ENCODE results near the gene SPACA7. TPM values are rescaled to one million over a fixed set of nuclear protein-coding genes. Genes with fewer than 3 reads are reported as not detected.

SPACA7 gene
- total RNA-seq, 1 donor from 2014 or later, result not detected

- H3K4me3 ChIP-seq, result no peak overlapping the region
- no peaks in the 10 kb centered on the region for H3K36me3 ChIP-seq
- ATAC-seq, result no peak
- no peak for DNase-seq
- no peaks in the 10 kb centered on the region for H3K4me1 ChIP-seq
- TF ChIP-seq CTCF (IDR thresholded peaks at IDR 0.05), result no peak
- H3K27me3 ChIP-seq (ENCODE audit: low read depth), result no peaks in the 10 kb centered on the region
- H3K27ac ChIP-seq, result no peak overlapping the region
- intact Hi-C loops (cut with DNase I), result no loop called here
- H3K9me3 ChIP-seq, result peaks cover 6% of the 10 kb centered on the region
These were observed 97.7 kb downstream of the SPACA7 start for GRCh38 chr13:112473818-112474217.

- Histone ChIP-seq H3K4me3 (no peak overlapping the region), H3K36me3 (no peaks in the 10 kb centered on the region), H3K27ac (no peak overlapping the region), H3K9me3 (peaks cover 6% of the 10 kb centered on the region), H3K4me1 (no peaks in the 10 kb centered on the region), H3K27me3 (ENCODE audit: low read depth) (no peaks in the 10 kb centered on the region)
- intact Hi-C loops (cut with DNase I), result no loop called here
- no peak for TF ChIP-seq CTCF (IDR thresholded peaks at IDR 0.05)
- ATAC-seq (no peak), DNase-seq (no peak)
These were observed 98.7 kb downstream of the SPACA7 start for GRCh38 chr13:112474869-112475268.

DNA sequence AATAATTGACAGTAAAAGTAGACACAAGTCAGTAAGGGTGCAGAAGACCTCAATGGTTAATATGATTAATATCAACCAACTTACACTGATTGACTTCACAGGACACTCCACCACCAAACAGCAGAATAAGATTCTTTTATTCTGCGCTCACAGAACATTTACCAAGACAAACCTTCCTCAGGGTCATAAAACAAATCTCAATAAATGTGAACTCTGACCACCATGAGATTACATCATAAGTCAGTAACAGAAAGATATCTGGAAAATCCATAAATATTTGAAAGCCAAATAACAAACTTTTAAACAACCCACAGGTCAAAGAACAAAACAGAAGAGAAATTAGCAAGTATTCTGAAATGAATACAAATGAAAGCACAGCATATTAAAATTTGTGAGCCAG, 99.7 kb downstream of the SPACA7 start:
- TF ChIP-seq CTCF (IDR thresholded peaks at IDR 0.05), result no peak
- no peak overlapping the region for H3K27ac ChIP-seq
- intact Hi-C loops (cut with DNase I), result no loop called here
- H3K4me1 ChIP-seq, result no peaks in the 10 kb centered on the region
- DNase-seq (no peak), ATAC-seq (no peak)
- H3K27me3 ChIP-seq (ENCODE audit: low read depth), result no peaks in the 10 kb centered on the region
- peaks cover 6% of the 10 kb centered on the region for H3K9me3 ChIP-seq
- H3K36me3 ChIP-seq, result no peaks in the 10 kb centered on the region
- no peak overlapping the region for H3K4me3 ChIP-seq

DNA sequence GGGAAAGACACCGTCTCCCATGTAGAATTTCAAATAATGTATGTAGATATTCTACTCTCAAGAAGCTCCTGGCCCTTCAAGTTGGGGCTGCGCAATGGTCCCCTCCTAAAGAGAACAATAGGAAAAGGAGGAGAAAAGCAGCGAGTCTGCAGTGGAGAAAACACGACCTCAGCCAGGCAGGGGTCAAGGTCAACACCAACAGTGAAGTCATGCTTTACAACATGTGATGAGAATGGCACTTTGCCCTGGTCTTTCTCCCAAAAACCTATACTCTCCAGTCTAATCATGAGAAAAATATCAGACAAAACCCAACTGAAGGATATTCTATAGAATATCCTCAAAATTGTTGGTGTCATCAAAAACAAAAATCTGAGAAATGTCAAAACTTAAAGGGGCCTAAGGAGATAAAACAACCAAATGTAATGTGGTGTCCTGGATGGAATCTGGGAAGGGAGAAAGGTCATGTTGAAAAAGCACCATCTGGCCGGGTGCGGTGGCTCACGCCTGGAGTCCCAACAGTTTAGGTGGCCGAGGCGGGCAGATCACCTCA, 101.0 kb downstream of the SPACA7 start:
- H3K9me3 ChIP-seq, result peaks cover 3% of the 10 kb centered on the region
- H3K4me1 ChIP-seq, result no peaks in the 10 kb centered on the region
- H3K4me3 ChIP-seq, result no peak overlapping the region
- H3K27me3 ChIP-seq (ENCODE audit: low read depth), result no peaks in the 10 kb centered on the region
- H3K27ac ChIP-seq, result no peak overlapping the region
- intact Hi-C loops (cut with DNase I), result no loop called here
- ATAC-seq (no peak), DNase-seq (no peak)
- no peaks in the 10 kb centered on the region for H3K36me3 ChIP-seq
- TF ChIP-seq CTCF (IDR thresholded peaks at IDR 0.05), result no peak

DNA sequence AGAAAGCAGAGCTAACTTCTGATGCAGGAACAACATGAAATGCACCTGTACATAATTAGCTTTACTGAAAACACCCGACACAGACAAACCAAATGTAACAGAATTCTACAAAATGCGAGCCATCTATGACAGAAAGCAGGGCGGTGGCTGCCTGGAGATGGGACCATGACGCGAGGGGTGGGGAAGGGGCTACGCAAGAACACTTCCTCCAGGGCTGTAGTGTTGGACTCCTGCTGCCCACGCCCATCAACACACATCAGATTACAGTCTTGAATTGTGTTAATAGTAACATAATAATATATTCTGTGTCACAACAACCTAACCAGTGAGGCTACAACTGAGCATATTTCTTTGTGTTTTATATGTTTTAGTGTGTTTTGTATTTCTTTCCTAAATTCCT, 103.2 kb downstream of the SPACA7 start:
- Histone ChIP-seq H3K27me3 (ENCODE audit: low read depth) (no peaks in the 10 kb centered on the region), H3K9me3 (no peaks in the 10 kb centered on the region), H3K36me3 (peaks cover 6% of the 10 kb centered on the region), H3K4me1 (no peaks in the 10 kb centered on the region), H3K4me3 (no peak overlapping the region), H3K27ac (no peak overlapping the region)
- no peak for TF ChIP-seq CTCF (IDR thresholded peaks at IDR 0.05)
- no peak for DNase-seq
- no peak for ATAC-seq
- intact Hi-C loops (cut with DNase I), result no loop called here

GRCh38 chr13:112481458-112481857, 105.3 kb downstream of the SPACA7 start:
- Histone ChIP-seq H3K27ac (no peak overlapping the region), H3K9me3 (no peaks in the 10 kb centered on the region), H3K27me3 (ENCODE audit: low read depth) (no peaks in the 10 kb centered on the region), H3K4me1 (no peaks in the 10 kb centered on the region), H3K36me3 (peaks cover 24% of the 10 kb centered on the region), H3K4me3 (no peak overlapping the region)
- DNase-seq (no peak), ATAC-seq (no peak)
- intact Hi-C loops (cut with DNase I), result no loop called here
- TF ChIP-seq CTCF (IDR thresholded peaks at IDR 0.05), result no peak
